ENCODE results near the gene ACP7. TPM values are rescaled to one million over a fixed set of nuclear protein-coding genes. Genes with fewer than 3 reads are reported as not detected.

ACP7 gene
- total and polyA plus RNA-seq, 2 of the 8 experiments (the other 6 are each of a cell fraction or from before 2014, with no cell fraction given): 0.27 to 0.50 TPM

GRCh38 chr19:39157275-39157996 lies 73.3 kb downstream of the ACP7 start (continued):
- no peak for TF ChIP-seq RNF2 (IDR thresholded peaks at IDR 0.05; ENCODE audit: borderline replicate concordance, low read depth, low read length, missing control alignments, poor library complexity, severe bottlenecking)
